GM21737 (cell line): ENCODE measurements around the gene TMEM184B.
"Not testable (repeated sequence)": the region's sequence is repeated elsewhere in the genome, so short reads cannot be mapped to it uniquely, and the experiment has no call there.

ENCODE experiments used
- ATAC-seq: cut with Tn5 transposase; IDR thresholded peaks from one replicate; pipeline ENCODE4 v1.9.1; 2021; ENCODE audit warnings: mild to moderate bottlenecking, moderate library complexity; ENCODE audit not compliant: unreplicated experiment

The TMEM184B gene

GRCh38 chr22:38184788-38185187 lies 88.0 kb downstream of the TMEM184B start:
- ATAC-seq: no peak

- peak; percentile 73 for ATAC-seq
Measured at GRCh38 chr22:38181453-38182200, 91.2 kb downstream of the TMEM184B start, which contains the start of gene PLA2G6. Gene PLA2G6 (minus strand): TSS chr22:38181830. CDS start chr22:38169426, 12,404 bp downstream.

- ATAC-seq: peak; percentile 30
Measured at GRCh38 chr22:38180841-38181452, 91.9 kb downstream of the TMEM184B start.

GRCh38 chr22:38178605-38178937 lies 94.2 kb downstream of the TMEM184B start:
- not testable (repeated sequence) for ATAC-seq

- ATAC-seq: no peak
Measured at GRCh38 chr22:38177926-38178604, 94.7 kb downstream of the TMEM184B start.

GRCh38 chr22:38177571-38177925 lies 95.3 kb downstream of the TMEM184B start:
- ATAC-seq: not testable (repeated sequence)

GRCh38 chr22:38177044-38177443 lies 95.8 kb downstream of the TMEM184B start:
- no peak for ATAC-seq

GRCh38 chr22:38176170-38176741 lies 96.6 kb downstream of the TMEM184B start:
- no peak for ATAC-seq

GRCh38 chr22:38175206-38176118 lies 97.3 kb downstream of the TMEM184B start:
- ATAC-seq: no peak

- ATAC-seq: no peak
Measured at GRCh38 chr22:38174626-38175025, 98.2 kb downstream of the TMEM184B start.

- ATAC-seq: no peak
Measured at GRCh38 chr22:38173641-38173906, 99.2 kb downstream of the TMEM184B start.

GRCh38 chr22:38172832-38173640 lies 99.8 kb downstream of the TMEM184B start:
- no peak for ATAC-seq

- ATAC-seq: no peak
Measured at GRCh38 chr22:38171927-38172831, 100.6 kb downstream of the TMEM184B start.

GRCh38 chr22:38170469-38170868 lies 102.3 kb downstream of the TMEM184B start:
- ATAC-seq: no peak
